ENCODE data around the gene FOXO4. TPM values are rescaled to one million over a fixed set of nuclear protein-coding genes. Genes with fewer than 3 reads are reported as not detected.

Gene FOXO4
- total RNA-seq, 1 donor from 2014 or later: 61.6 TPM

DNA sequence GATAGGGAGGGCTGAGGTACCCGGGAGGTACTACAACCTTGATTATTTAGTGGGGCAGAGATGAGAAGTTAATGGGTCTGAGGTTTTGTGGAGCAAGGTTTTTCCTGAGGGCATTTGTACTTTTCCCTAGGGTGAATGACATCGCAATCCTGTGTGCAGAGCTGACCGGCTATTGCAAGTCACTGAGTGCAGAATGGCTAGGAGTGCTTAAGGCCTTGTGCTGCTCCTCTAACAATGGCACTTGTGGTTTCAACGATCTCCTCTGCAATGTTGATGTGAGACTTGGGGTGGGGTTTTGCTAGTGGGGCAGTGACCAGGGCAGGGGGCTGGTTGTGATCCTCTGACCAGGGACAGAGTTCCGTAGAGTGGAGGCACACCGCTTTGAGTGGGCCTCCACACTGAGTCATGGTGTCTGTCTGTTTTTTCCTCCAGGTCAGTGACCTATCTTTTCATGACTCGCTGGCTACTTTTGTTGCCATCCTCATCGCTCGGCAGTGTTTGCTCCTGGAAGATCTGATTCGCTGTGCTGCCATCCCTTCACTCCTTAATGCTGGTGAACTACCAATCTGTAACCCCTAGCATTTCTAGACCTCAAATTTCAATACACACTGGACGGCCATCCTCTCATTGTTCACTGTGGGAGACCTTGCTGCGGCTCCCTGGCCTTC lies 32.6 kb downstream of the FOXO4 start:
- ATAC-seq (no peak), DNase-seq (ENCODE audit: low spot score) (no peak)
- intact Hi-C loops (cut with DNase I): no loop called here

DNA sequence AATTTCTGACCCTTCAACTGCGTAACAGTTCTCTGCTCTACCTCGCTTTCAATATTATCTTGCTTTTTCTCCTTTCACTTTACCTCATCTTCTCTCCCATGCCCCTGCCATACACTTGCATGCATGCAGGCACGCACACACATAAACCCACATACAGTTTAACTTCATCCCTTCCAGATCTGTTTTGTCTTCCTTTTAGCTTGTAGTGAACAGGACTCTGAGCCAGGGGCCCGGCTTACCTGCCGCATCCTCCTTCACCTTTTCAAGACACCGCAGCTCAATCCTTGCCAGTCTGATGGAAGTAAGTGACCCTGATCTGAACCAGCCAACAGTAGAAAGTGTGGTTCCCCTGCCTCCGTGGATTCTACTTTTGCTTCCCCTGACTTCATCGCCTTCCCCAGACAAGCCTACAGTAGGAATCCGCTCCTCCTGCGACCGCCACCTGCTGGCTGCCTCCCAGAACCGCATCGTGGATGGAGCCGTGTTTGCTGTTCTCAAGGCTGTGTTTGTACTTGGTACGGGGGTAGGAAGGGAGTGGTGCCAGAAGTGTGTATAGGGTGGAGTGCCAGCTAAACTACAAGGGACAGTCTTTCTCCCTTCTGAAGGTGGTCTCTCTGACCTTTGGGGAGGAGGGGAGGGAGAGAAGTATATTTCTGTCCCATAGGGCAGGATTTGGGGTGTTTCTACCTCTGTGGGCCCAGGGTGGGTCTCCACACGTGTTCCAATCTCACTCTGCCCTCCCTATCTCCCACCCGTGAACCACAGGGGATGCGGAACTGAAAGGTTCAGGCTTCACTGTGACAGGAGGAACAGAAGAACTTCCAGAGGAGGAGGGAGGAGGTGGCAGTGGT lies 33.5 kb downstream of the FOXO4 start:
- DNase-seq (ENCODE audit: low spot score) (peak; percentile 82), ATAC-seq (peak; percentile 81)
- intact Hi-C loops (cut with DNase I): no loop called here

DNA sequence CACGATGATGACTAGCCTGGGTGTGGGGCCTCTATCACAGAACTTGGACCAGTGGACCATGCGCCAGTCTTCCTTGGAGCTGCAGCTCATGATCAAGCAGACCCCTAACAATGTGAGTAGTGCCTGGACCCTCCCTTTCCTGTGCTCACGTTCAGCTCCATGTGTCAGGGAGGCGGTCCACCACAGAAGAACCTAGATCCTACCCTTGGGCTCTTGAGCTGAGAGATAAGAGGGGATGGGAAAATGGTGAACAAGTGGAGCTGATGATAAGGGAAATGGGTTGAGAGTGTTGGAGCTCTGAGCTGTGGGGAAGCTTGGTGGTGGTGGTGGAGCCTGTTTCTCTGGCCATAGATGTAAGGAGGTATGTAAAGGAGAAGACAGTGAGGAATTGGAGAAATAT lies 35.9 kb downstream of the FOXO4 start:
- no peak for ATAC-seq
- no peak for DNase-seq (ENCODE audit: low spot score)
- intact Hi-C loops (cut with DNase I): no loop called here

DNA sequence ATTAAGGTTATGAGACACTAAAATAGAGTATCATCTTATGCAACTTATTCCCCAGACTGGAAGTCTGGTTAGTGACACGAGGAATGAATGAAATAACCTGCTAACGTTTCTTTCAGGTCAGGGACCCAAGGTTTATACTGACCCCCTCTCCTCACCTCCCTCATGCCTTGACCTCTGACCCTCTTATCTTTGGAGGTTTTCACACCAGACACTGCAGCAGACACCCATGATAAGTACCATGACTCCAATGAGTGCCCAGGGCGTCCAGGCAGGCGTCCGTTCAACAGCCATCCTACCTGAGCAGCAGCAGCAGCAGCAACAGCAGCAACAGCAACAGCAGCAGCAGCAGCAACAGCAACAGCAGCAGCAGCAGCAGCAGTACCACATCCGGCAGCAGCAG lies 44.8 kb downstream of the FOXO4 start:
- ATAC-seq: no peak
- DNase-seq (ENCODE audit: low spot score): no peak
- intact Hi-C loops (cut with DNase I): no loop called here

DNA sequence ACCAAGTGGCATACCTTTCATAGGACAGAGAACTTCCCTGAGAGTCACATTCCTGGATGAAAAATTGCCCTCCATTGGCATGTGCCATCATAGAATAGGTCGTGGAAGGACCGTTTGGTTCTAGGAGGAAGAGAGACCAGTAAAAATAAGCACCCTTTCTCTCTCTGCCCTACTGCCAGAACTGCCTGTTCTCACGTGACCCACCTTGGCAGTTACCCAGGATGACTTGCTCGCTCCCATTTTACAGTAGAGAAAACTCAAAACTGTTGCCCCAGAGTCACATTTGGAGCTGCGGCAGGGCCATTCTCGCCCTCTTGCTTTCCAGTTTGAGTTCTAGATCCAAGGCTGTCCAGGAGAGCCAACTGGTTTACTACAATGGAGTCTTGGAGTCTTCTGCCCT lies 47.9 kb downstream of the FOXO4 start:
- ATAC-seq (no peak), DNase-seq (ENCODE audit: low spot score) (peak; percentile 79)
- intact Hi-C loops (cut with DNase I): no loop called here

DNA sequence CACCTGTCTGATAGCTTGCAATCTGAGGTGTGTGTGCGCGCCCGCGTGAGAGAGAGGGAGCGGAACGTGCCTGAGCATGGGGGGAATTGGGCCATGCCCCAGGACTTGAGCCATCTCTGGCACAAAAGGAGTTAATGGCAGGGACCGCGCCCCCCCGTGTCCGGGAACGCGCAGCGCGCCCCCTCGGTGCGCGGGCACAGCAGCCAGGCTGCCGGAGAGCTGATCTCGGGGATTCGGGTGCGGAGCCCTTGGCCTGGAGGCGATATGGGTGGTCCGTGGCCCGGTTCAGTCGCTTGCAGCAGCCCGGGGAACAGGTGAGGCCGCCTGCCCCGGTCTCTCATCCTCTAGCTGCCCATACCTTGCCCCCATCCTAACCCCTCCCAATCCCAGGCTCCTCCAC lies 49.0 kb downstream of the FOXO4 start, which contains the start of gene NLGN3:
NLGN3 (plus strand) TSS at position 191 of the 400 bp plus-strand sequence. CDS start 2,909 bp downstream, outside the sequence.
- ATAC-seq (peak; percentile 25), DNase-seq (ENCODE audit: low spot score) (no peak)
- intact Hi-C loops (cut with DNase I): no loop called here

DNA sequence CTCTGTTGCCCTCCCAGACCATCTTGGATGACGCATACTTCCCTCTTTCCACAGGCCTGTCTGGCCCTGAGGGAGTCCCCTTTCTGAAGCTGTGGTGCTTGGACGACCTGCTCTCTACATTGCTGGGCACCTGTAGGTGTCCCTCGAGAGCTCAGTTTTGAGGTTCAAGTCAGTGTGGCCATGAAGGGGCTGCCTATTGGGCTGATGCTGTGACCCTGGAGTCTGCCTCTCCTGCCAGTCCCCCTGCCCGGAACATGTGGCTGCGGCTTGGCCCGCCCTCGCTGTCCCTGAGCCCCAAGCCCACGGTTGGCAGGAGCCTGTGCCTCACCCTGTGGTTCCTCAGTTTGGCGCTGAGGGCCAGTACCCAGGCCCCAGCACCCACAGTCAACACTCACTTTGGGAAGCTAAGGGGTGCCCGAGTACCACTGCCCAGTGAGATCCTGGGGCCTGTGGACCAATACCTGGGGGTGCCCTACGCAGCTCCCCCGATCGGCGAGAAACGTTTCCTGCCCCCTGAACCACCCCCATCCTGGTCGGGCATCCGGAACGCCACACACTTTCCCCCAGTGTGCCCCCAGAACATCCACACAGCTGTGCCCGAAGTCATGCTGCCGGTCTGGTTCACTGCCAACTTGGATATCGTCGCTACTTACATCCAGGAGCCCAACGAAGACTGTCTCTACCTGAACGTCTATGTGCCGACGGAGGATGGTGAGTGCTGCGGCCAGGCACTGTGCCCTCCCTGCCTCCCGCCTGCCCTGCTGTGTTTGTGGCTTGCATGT lies 52.0 kb downstream of the FOXO4 start:
- DNase-seq (ENCODE audit: low spot score) (no peak), ATAC-seq (no peak)
- intact Hi-C loops (cut with DNase I): no loop called here

DNA sequence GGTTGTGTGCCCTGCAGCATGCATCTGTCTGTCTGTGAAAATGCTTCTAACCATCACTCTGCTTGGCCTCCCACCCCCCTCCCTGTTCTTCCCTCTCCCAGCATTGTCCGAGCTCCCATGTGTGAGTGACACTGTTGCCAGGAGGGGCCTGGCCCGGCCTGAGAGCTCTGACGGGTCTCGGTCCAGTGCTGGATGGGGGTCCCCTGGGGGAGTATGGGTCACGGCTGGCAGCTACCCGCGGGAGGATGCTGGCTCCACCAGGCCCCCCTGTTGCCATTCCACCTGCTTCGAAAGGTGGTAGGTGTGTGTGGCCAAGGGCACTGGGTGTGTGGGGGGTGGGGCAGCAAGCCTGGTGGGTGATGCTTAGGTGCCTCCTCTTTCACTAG lies 52.6 kb downstream of the FOXO4 start:
- intact Hi-C loops (cut with DNase I): no loop called here
- ATAC-seq (no peak), DNase-seq (ENCODE audit: low spot score) (no peak)

DNA sequence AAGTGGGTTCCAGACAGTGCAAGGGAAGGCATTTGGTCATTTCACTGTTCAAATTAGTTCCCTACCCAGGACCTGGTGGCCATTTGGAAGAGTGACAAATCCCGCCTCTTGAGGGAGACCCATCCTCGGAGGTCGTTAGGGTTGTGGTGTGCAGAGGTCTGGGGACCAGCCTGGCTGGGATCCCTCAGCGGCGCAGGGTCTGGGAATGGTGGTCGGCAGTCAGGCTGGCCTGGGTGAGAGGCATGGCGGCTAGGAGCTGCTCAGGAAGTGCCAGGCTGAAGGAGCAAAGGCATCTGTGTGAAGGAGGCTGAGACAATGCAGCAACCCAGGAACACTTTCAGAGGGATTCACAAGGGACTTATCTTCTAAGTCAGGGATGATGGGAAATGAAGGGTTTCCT lies 55.7 kb downstream of the FOXO4 start:
- intact Hi-C loops (cut with DNase I): no loop called here
- ATAC-seq (no peak), DNase-seq (ENCODE audit: low spot score) (no peak)

Other genes with a start within 250 kb of the FOXO4 start
- gene TEX11, start 187.1 kb upstream of the FOXO4 start, total RNA-seq: not detected
- 0.31 TPM for gene SLC7A3, start 164.8 kb upstream of the FOXO4 start, total RNA-seq
- gene SNX12, start 27.5 kb upstream of the FOXO4 start, total RNA-seq: 65.6 TPM
- not detected for gene CXorf65, start 10.9 kb downstream of the FOXO4 start, total RNA-seq
- gene IL2RG, start 15.7 kb downstream of the FOXO4 start, total RNA-seq: 9.9 TPM
- gene MED12, start 22.7 kb downstream of the FOXO4 start, total RNA-seq: 65.1 TPM
- 20.6 TPM for gene NLGN3, start 49.0 kb downstream of the FOXO4 start, total RNA-seq
- gene GJB1, start 127.4 kb downstream of the FOXO4 start, total RNA-seq: 17.5 TPM
- gene ZMYM3, start 158.3 kb downstream of the FOXO4 start, total RNA-seq: 28.8 TPM
- 187 TPM for gene NONO, start 187.8 kb downstream of the FOXO4 start, total RNA-seq
- gene ITGB1BP2, start 205.9 kb downstream of the FOXO4 start, total RNA-seq: 1.8 TPM

Data from sciatic nerve (tissue), 2 donors.